ENCODE results near the gene FAM227A. TPM values are rescaled to one million over a fixed set of nuclear protein-coding genes. Genes with fewer than 3 reads are reported as not detected.
"Not testable (repeated sequence)": the region's sequence is repeated elsewhere in the genome, so short reads cannot be mapped to it uniquely, and the experiment has no call there.

The FAM227A gene
- polyA plus RNA-seq, 1 donor, result 12.0 TPM

GRCh38 chr22:38674888-38675287, 18.7 kb upstream of the FAM227A start:
- no peak for DNase-seq

GRCh38 chr22:38657045-38657909, 1.1 kb upstream of the FAM227A start:
- DNase-seq, result peak; percentile 12

GRCh38 chr22:38655519-38656255, 505 bp downstream of the FAM227A start:
- peak; percentile 35 for DNase-seq

- DNase-seq, result no peak
Measured at GRCh38 chr22:38653741-38654140, 2.5 kb downstream of the FAM227A start.

GRCh38 chr22:38652859-38653258, 3.3 kb downstream of the FAM227A start:
- DNase-seq, result no peak

GRCh38 chr22:38649841-38650522, 6.2 kb downstream of the FAM227A start:
- DNase-seq, result no peak

GRCh38 chr22:38645430-38645829, 10.8 kb downstream of the FAM227A start:
- DNase-seq, result no peak

GRCh38 chr22:38644245-38644644, 11.9 kb downstream of the FAM227A start:
- DNase-seq, result not testable (repeated sequence)

- DNase-seq, result no peak
Measured at GRCh38 chr22:38641476-38642040, 14.6 kb downstream of the FAM227A start.

GRCh38 chr22:38638728-38639127, 17.5 kb downstream of the FAM227A start:
- no peak for DNase-seq

- no peak for DNase-seq
Measured at GRCh38 chr22:38638216-38638615, 18.0 kb downstream of the FAM227A start.

GRCh38 chr22:38632528-38632927, 23.7 kb downstream of the FAM227A start:
- no peak for DNase-seq

GRCh38 chr22:38631724-38632123, 24.5 kb downstream of the FAM227A start:
- DNase-seq, result no peak

GRCh38 chr22:38629108-38629507, 27.1 kb downstream of the FAM227A start:
- DNase-seq, result no peak

GRCh38 chr22:38628444-38628843, 27.7 kb downstream of the FAM227A start:
- no peak for DNase-seq

- no peak for DNase-seq
Measured at GRCh38 chr22:38623351-38623750, 32.8 kb downstream of the FAM227A start.

- no peak for DNase-seq
Measured at GRCh38 chr22:38618682-38619081, 37.5 kb downstream of the FAM227A start.

GRCh38 chr22:38618258-38618657, 37.9 kb downstream of the FAM227A start:
- no peak for DNase-seq

GRCh38 chr22:38615064-38615405, 41.2 kb downstream of the FAM227A start:
- DNase-seq, result not testable (repeated sequence)

- DNase-seq, result no peak
Measured at GRCh38 chr22:38614332-38615063, 41.7 kb downstream of the FAM227A start.

GRCh38 chr22:38613588-38613987, 42.6 kb downstream of the FAM227A start:
- DNase-seq, result no peak

Measured in left kidney (tissue), 2 donors.